Measurements from ENCODE around the gene CEACAM3.

The CEACAM3 gene

GRCh38 chr19:41792513-41793413, 3.6 kb upstream of the CEACAM3 start:
- in situ Hi-C loops (cut with HindIII; ENCODE audit: low sequenced_read_pairs), result no loop called here

GRCh38 chr19:41793414-41793727, 3.0 kb upstream of the CEACAM3 start:
- in situ Hi-C loops (cut with HindIII; ENCODE audit: low sequenced_read_pairs), result no loop called here

- in situ Hi-C loops (cut with HindIII; ENCODE audit: low sequenced_read_pairs), result no loop called here
These were observed 1.3 kb upstream of the CEACAM3 start for GRCh38 chr19:41795031-41795461.

GRCh38 chr19:41796901-41797300, 514 bp downstream of the CEACAM3 start:
- in situ Hi-C loops (cut with HindIII; ENCODE audit: low sequenced_read_pairs), result no loop called here

GRCh38 chr19:41799444-41800000, 3.1 kb downstream of the CEACAM3 start:
- in situ Hi-C loops (cut with HindIII; ENCODE audit: low sequenced_read_pairs), result no loop called here

GRCh38 chr19:41801031-41801430, 4.6 kb downstream of the CEACAM3 start:
- in situ Hi-C loops (cut with HindIII; ENCODE audit: low sequenced_read_pairs), result no loop called here

- in situ Hi-C loops (cut with HindIII; ENCODE audit: low sequenced_read_pairs), result no loop called here
These were observed 5.4 kb downstream of the CEACAM3 start for GRCh38 chr19:41801792-41802211.

- in situ Hi-C loops (cut with HindIII; ENCODE audit: low sequenced_read_pairs), result no loop called here
These were observed 6.4 kb downstream of the CEACAM3 start for GRCh38 chr19:41802770-41803169.

GRCh38 chr19:41804336-41804735, 7.9 kb downstream of the CEACAM3 start:
- in situ Hi-C loops (cut with HindIII; ENCODE audit: low sequenced_read_pairs), result no loop called here

GRCh38 chr19:41807176-41807575, 10.8 kb downstream of the CEACAM3 start:
- in situ Hi-C loops (cut with HindIII; ENCODE audit: low sequenced_read_pairs), result no loop called here

GRCh38 chr19:41808663-41809566, 12.5 kb downstream of the CEACAM3 start:
- in situ Hi-C loops (cut with HindIII; ENCODE audit: low sequenced_read_pairs), result no loop called here

- in situ Hi-C loops (cut with HindIII; ENCODE audit: low sequenced_read_pairs), result no loop called here
These were observed 13.9 kb downstream of the CEACAM3 start for GRCh38 chr19:41810301-41810700.

GRCh38 chr19:41811036-41811435, 14.6 kb downstream of the CEACAM3 start:
- in situ Hi-C loops (cut with HindIII; ENCODE audit: low sequenced_read_pairs), result no loop called here

GRCh38 chr19:41811981-41812380, 15.6 kb downstream of the CEACAM3 start:
- in situ Hi-C loops (cut with HindIII; ENCODE audit: low sequenced_read_pairs), result no loop called here

GRCh38 chr19:41813911-41814310, 17.5 kb downstream of the CEACAM3 start:
- in situ Hi-C loops (cut with HindIII; ENCODE audit: low sequenced_read_pairs), result no loop called here

GRCh38 chr19:41815301-41815700, 18.9 kb downstream of the CEACAM3 start:
- in situ Hi-C loops (cut with HindIII; ENCODE audit: low sequenced_read_pairs), result no loop called here

- in situ Hi-C loops (cut with HindIII; ENCODE audit: low sequenced_read_pairs), result no loop called here
These were observed 20.4 kb downstream of the CEACAM3 start for GRCh38 chr19:41816761-41817160.

- in situ Hi-C loops (cut with HindIII; ENCODE audit: low sequenced_read_pairs), result no loop called here
These were observed 24.8 kb downstream of the CEACAM3 start for GRCh38 chr19:41821003-41821735.

GRCh38 chr19:41837981-41838708, 41.8 kb downstream of the CEACAM3 start:
- in situ Hi-C loops (cut with HindIII; ENCODE audit: low sequenced_read_pairs), result no loop called here

- in situ Hi-C loops (cut with HindIII; ENCODE audit: low sequenced_read_pairs), result no loop called here
These were observed 42.8 kb downstream of the CEACAM3 start for GRCh38 chr19:41839211-41839610.
